ENCODE data around the gene TSPEAR. TPM values are rescaled to one million over a fixed set of nuclear protein-coding genes. Genes with fewer than 3 reads are reported as not detected.

TSPEAR gene
- total RNA-seq, 2 experiments from 2014 or later: not detected

- Mint-ChIP-seq H3K4me1 (ENCODE audit: low read depth) (no peaks in the 10 kb centered on the region), H3K27ac (no peak overlapping the region), H3K4me3 (no peak overlapping the region), H3K36me3 (ENCODE audit: low read depth) (no peaks in the 10 kb centered on the region), H3K27me3 (peaks cover 14% of the 10 kb centered on the region), H3K9me3 (no peaks in the 10 kb centered on the region)
- DNase-seq (no peak), ATAC-seq (no peak)
- intact Hi-C loops (cut with micrococcal nuclease): no loop called here
- TF ChIP-seq CTCF (IDR thresholded peaks at IDR 0.05): no peak
- ChIA-PET POLR2A (no interaction called here), CTCF (no interaction called here)
These were observed 262.7 kb downstream of the TSPEAR start for GRCh38 chr21:44448651-44449131.

Other genes starting within 250 kb of the TSPEAR start
- not detected for gene KRTAP10-1, start 171.4 kb downstream of the TSPEAR start, total RNA-seq
- gene KRTAP10-2, start 160.1 kb downstream of the TSPEAR start, total RNA-seq: not detected
- not detected for gene KRTAP10-3, start 152.8 kb downstream of the TSPEAR start, total RNA-seq
- gene KRTAP10-4, start 137.8 kb downstream of the TSPEAR start, total RNA-seq: not detected
- not detected for gene KRTAP10-5, start 131.0 kb downstream of the TSPEAR start, total RNA-seq
- not detected for gene KRTAP10-6, start 119.1 kb downstream of the TSPEAR start, total RNA-seq
- gene KRTAP10-7, start 111.0 kb downstream of the TSPEAR start, total RNA-seq: not detected
- gene KRTAP10-8, start 99.5 kb downstream of the TSPEAR start, total RNA-seq: not detected
- not detected for gene KRTAP10-9, start 84.5 kb downstream of the TSPEAR start, total RNA-seq
- gene KRTAP10-10, start 74.2 kb downstream of the TSPEAR start, total RNA-seq: not detected
- gene KRTAP10-11, start 65.2 kb downstream of the TSPEAR start, total RNA-seq: not detected
- not detected for gene KRTAP12-4, start 56.9 kb downstream of the TSPEAR start, total RNA-seq
- gene KRTAP12-3, start 53.6 kb downstream of the TSPEAR start, total RNA-seq: not detected
- gene KRTAP12-2, start 44.6 kb downstream of the TSPEAR start, total RNA-seq: not detected
- not detected for gene KRTAP12-1, start 29.4 kb downstream of the TSPEAR start, total RNA-seq
- not detected for gene KRTAP10-12, start 14.4 kb downstream of the TSPEAR start, total RNA-seq
- gene UBE2G2, start 90.2 kb upstream of the TSPEAR start, total RNA-seq: 100 to 1,000 TPM; 113 to 115 TPM
- 10 to 100 TPM; 69.8 to 72.9 TPM for gene SUMO3, start 106.5 kb upstream of the TSPEAR start, total RNA-seq
- 10 to 100 TPM; 60.7 to 61.8 TPM for gene PTTG1IP, start 162.1 kb upstream of the TSPEAR start, total RNA-seq
- gene ITGB2, start 209.3 kb upstream of the TSPEAR start, total RNA-seq: 100 to 1,000 TPM; 340 to 343 TPM
- gene SLX9, start 228.5 kb upstream of the TSPEAR start, total RNA-seq: 10 to 100 TPM; 76.0 to 76.5 TPM